NB4 (cell line): Measurements from ENCODE around the gene CDH23.

Experiments
- POLR2A ChIP-seq: IDR thresholded peaks from 2 replicates; pipeline ENCODE4 v1.6.1; 2011; ENCODE audit warnings: mild to moderate bottlenecking; ENCODE audit not compliant: insufficient read length; ENCODE audit errors: extremely low read depth
- TF ChIP-seq, protein P1 (sequence below): IDR thresholded peaks from one replicate; pipeline ENCODE4 v1.5.1; 2012; ENCODE audit warnings: low read depth, low read length
- TF ChIP-seq, protein P2 (sequence below): IDR thresholded peaks from 2 replicates; pipeline ENCODE4 v1.6.1; 2011; ENCODE audit warnings: low read depth, low read length

DNA sequence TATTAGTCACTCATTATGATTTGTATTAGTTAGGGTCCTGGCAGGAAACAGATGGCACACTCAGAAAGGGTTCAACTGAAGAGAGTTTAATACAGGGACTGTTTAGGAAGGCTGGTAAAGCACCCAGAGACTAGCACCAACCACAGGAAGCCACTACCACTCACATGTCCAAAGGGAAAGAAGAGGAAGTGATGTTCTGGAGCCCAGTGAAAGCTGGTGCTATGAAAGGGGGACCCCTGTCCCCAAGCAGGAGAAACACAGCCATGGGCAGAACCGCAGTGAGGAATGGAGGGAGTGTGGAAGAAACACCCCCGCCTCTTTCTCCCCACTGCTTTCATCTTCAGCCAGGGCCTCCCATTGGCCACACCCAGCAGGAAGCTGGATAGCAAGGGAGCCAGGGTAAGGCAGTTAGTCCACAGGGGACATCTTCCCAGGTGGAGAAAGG lies 379.8 kb downstream of the CDH23 start:
- TF ChIP-seq, protein P1, sequence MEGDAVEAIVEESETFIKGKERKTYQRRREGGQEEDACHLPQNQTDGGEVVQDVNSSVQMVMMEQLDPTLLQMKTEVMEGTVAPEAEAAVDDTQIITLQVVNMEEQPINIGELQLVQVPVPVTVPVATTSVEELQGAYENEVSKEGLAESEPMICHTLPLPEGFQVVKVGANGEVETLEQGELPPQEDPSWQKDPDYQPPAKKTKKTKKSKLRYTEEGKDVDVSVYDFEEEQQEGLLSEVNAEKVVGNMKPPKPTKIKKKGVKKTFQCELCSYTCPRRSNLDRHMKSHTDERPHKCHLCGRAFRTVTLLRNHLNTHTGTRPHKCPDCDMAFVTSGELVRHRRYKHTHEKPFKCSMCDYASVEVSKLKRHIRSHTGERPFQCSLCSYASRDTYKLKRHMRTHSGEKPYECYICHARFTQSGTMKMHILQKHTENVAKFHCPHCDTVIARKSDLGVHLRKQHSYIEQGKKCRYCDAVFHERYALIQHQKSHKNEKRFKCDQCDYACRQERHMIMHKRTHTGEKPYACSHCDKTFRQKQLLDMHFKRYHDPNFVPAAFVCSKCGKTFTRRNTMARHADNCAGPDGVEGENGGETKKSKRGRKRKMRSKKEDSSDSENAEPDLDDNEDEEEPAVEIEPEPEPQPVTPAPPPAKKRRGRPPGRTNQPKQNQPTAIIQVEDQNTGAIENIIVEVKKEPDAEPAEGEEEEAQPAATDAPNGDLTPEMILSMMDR = peak; percentile 39
- TF ChIP-seq, protein P2, sequence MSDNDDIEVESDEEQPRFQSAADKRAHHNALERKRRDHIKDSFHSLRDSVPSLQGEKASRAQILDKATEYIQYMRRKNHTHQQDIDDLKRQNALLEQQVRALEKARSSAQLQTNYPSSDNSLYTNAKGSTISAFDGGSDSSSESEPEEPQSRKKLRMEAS = no peak; the same call in 1 of the 2 replicates
- TF ChIP-seq POLR2A = no peak
